Chondrocyte (in vitro differentiated cells): ENCODE data around the gene TFAP2A. TPM values are rescaled to one million over a fixed set of nuclear protein-coding genes. Genes with fewer than 3 reads are reported as not detected.

Experiments used
- DNase-seq: peaks from one replicate; pipeline ENCODE4 v3.0.0; 2021; ENCODE audit warnings: mixed read lengths, low spot score
- H3K27ac Mint-ChIP-seq: one replicate; pipeline ENCODE4 v1.8.0; 2021; ENCODE audit warnings: mild to moderate bottlenecking, moderate library complexity, mixed read lengths; ENCODE audit not compliant: unreplicated experiment
- H3K27me3 Mint-ChIP-seq: 2 replicates; pipeline ENCODE4 v1.8.0; 2021; ENCODE audit warnings: low read depth, mixed read lengths
- H3K36me3 Mint-ChIP-seq: 2 replicates; pipeline ENCODE4 v1.8.0; 2021; ENCODE audit warnings: low read depth, mixed read lengths
- H3K4me1 Mint-ChIP-seq: 2 replicates; pipeline ENCODE4 v1.8.0; 2021; ENCODE audit warnings: low read depth, mild to moderate bottlenecking, mixed read lengths
- H3K4me3 Mint-ChIP-seq: one replicate; pipeline ENCODE4 v1.8.0; 2021; ENCODE audit warnings: mild to moderate bottlenecking, moderate library complexity, mixed read lengths; ENCODE audit not compliant: unreplicated experiment
- H3K9me3 Mint-ChIP-seq: 2 replicates; pipeline ENCODE4 v1.8.0; 2021; ENCODE audit warnings: low read depth, mixed read lengths
- CTCF ChIP-seq: fragments of 200-600 bp; sonication (generic); IDR thresholded peaks from 2 replicates; pipeline ENCODE4 v1.5.0; 2021; ENCODE audit warnings: antibody characterized with exemption, mild to moderate bottlenecking, moderate library complexity
- total RNA-seq: library from RNA; stranded (reverse); gene quantifications from 3 replicates; pipeline ENCODE4 v1.2.1, GENCODE V29; 2021

The TFAP2A gene
- total RNA-seq, 1 donor from 2014 or later: 1.4 TPM

DNA sequence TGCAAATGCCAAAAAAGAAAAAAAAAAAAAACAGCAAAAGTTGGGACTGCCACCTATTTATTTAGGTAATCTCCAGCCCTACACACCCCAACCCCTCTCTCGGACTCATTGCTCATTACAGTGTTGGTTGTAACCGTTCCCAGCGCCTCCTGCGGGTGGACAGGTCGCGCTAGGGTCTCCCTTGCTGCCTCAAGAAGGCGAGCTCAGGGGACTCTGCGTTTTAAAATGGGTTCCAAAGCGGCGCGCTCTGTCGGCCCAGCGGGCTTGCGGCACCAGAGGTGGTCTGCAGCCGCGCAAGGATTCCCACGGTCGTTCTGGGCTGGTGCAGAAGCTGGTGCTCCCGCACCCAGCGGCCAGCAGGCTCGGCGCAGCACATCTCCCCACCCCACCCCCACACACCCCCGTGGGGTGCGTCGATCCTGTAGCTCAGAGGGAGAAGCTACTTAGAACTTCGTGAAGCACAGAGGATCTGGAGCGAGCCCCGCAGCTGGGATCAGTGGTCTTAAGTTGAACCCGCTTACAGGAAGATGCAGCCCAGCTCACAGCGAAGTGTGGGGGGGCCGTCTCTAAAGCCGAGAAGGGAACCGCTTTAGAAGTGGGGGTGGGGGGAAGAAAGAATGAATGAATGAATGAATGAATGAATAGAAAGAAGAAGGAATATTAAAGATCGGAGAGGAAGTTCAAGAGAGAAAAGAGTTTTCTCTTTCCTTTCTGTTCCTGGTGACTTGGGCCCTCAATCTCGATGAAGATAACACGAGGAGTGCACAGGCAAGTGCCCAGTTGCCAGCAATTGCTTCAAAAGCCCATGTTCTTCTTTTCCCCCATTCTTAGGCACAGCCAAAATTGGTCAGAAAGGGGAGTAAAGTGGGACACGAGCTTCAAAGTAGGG, 780 bp downstream of the TFAP2A start:
- H3K4me3 Mint-ChIP-seq: peak overlapping the region; percentile 81
- peaks cover 75% of the 10 kb centered on the region for H3K27me3 Mint-ChIP-seq
- no peak overlapping the region for H3K27ac Mint-ChIP-seq
- H3K4me1 Mint-ChIP-seq: peaks cover 49% of the 10 kb centered on the region
- TF ChIP-seq CTCF: peak; percentile 72
- peaks cover 8% of the 10 kb centered on the region for H3K36me3 Mint-ChIP-seq
- DNase-seq: no peak
- H3K9me3 Mint-ChIP-seq: no peaks in the 10 kb centered on the region

GRCh38 chr6:10413262-10413849, 1.5 kb downstream of the TFAP2A start:
- peak overlapping the region; percentile 49 for H3K27ac Mint-ChIP-seq

GRCh38 chr6:10412461-10413261, 2.2 kb downstream of the TFAP2A start:
- peaks cover 58% of the 10 kb centered on the region for H3K4me1 Mint-ChIP-seq
- DNase-seq: peak; percentile 88
- TF ChIP-seq CTCF: peak; percentile 43
- peaks cover 69% of the 10 kb centered on the region for H3K27me3 Mint-ChIP-seq
- peak overlapping the region; percentile 81 for H3K4me3 Mint-ChIP-seq
- H3K36me3 Mint-ChIP-seq: peaks cover 6% of the 10 kb centered on the region
- no peaks in the 10 kb centered on the region for H3K9me3 Mint-ChIP-seq
- peak overlapping the region; percentile 49 for H3K27ac Mint-ChIP-seq

More at GRCh38 chr6:10413262-10413849, 1.5 kb downstream of the TFAP2A start:
- peak overlapping the region; percentile 81 for H3K4me3 Mint-ChIP-seq
- peaks cover 51% of the 10 kb centered on the region for H3K4me1 Mint-ChIP-seq
- DNase-seq: no peak
- no peak for TF ChIP-seq CTCF
- H3K36me3 Mint-ChIP-seq: peaks cover 8% of the 10 kb centered on the region
- peaks cover 71% of the 10 kb centered on the region for H3K27me3 Mint-ChIP-seq
- H3K9me3 Mint-ChIP-seq: no peaks in the 10 kb centered on the region

DNA sequence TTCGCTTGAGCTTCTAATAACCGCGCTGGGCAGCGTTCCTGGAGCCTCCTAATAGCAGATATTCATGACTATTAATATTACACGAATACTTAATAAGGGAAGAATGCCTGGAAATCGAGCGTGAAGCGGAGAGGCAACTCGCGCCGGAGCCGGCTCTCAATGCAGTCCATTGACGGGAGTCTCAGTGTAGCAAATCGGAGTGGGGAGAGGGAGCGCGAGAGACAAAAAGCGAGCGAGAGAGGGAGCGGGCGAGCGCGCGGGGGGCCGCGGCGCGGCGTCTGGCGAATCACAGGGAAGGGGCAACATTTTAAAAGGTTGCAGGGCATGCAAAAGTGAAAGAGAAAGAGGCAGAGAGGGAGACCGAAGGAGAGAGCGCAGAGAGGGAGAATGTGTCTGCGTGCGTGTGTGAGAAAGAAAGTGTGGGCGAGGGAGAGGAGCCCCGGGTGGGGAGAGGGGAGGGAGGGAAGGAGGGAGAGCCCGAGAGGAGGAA, 2.9 kb downstream of the TFAP2A start:
- peak; percentile 90 for DNase-seq
- TF ChIP-seq CTCF: no peak
- peaks cover 69% of the 10 kb centered on the region for H3K27me3 Mint-ChIP-seq
- H3K36me3 Mint-ChIP-seq: peaks cover 6% of the 10 kb centered on the region
- H3K4me1 Mint-ChIP-seq: peaks cover 64% of the 10 kb centered on the region
- H3K4me3 Mint-ChIP-seq: peak overlapping the region; percentile 81
- H3K27ac Mint-ChIP-seq: peak overlapping the region; percentile 80
- H3K9me3 Mint-ChIP-seq: no peaks in the 10 kb centered on the region
